Measurements from ENCODE around the gene SHANK2.

DNA sequence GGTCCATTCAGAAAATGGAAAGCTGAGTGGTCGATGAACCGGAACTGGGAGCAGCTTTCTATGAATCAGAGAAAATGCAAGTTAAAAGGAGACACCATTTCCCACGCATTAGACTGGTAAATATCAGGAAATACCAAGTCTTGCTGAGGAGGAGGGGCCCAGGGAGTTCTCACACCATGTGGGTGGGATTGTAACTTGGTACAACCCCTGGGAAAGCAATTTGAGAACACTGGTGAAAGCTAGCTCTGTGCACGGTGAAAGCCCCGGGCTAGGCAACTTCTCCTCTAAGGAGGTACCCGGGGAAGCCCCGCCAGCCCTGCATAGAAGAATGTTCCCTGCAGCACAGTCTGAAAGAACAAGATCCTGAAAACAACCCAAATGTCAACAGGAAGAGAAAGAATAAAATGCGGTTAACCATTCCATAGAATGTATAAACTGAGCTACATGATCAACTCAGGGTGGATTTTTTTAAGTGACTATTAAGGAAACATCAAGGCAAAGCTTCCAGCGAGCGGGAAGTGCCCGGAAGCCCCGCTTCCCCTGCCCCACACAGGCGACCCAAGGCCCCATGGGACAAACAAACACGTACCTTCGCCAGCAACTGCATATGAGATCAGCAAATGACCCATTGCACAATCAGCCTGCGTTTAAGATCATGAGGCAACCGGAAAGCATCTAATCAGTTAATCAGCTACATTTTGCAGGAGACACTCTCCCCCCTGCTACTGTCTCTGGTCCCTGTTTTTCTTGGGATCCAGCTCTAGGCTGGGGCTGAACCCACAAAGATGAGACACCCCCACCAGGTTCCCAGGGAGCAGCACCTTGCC, 11.3 kb downstream of the SHANK2 start:
- no peak for TF ChIP-seq CTCF (IDR thresholded peaks at IDR 0.05)
- no peak for TF ChIP-seq POLR2A (IDR thresholded peaks at IDR 0.05)
